Sigmoid colon (tissue), 7 donors: ENCODE results near the gene AMD1. TPM values are rescaled to one million over a fixed set of nuclear protein-coding genes. Genes with fewer than 3 reads are reported as not detected.

ENCODE experiments used
- DNase-seq: peaks from one replicate; pipeline ENCODE4 v3.0.0-alpha.2; 2019
- H3K27ac ChIP-seq, 4 donors: fragments of 200-600 bp; sonication (generic); one replicate each; pipeline ENCODE4 v1.5.1; 2016 to 2019; ENCODE audit warnings: mild to moderate bottlenecking in 1 of 4
- H3K27me3 ChIP-seq, 3 donors: fragments of 200-600 bp; sonication (generic); one replicate each; pipeline ENCODE4 v1.5.1; 2019; ENCODE audit warnings: mild to moderate bottlenecking in 1 of 3
- H3K36me3 ChIP-seq, 4 donors: fragments of 200-600 bp; sonication (generic); one replicate each; pipeline ENCODE4 v1.5.1; 2016 to 2019
- H3K4me1 ChIP-seq, 4 donors: fragments of 200-600 bp; sonication (generic); one replicate each; pipeline ENCODE4 v1.5.1; 2017 to 2019
- H3K4me3 ChIP-seq, 4 donors: fragments of 200-600 bp; sonication (generic); one replicate each; pipeline ENCODE4 v1.5.1; 2017 to 2019; ENCODE audit warnings: mild to moderate bottlenecking in 2 of 4, moderate library complexity in 1 of 4
- H3K9me3 ChIP-seq, 4 donors: fragments of 200-600 bp in 3 of 4; sonication (generic) in 3 of 4; one replicate each; pipeline versions ENCODE4 v1.5.1 to v1.6.1; 2013 to 2019
- CTCF ChIP-seq, 4 experiments: fragments of 450-650 bp in 3 of 4; fragments of 200-600 bp in 1 of 4; IDR thresholded peaks; one replicate each; pipeline ENCODE4 v1.5.1; 2016 to 2019; ENCODE audit warnings: antibody characterized with exemption in 4 of 4, mild to moderate bottlenecking in 3 of 4, moderate library complexity in 2 of 4
- EP300 ChIP-seq, 4 donors: sonication (generic); formaldehyde crosslinking; IDR thresholded peaks; one replicate each; pipeline ENCODE4 v1.6.1; 2017; ENCODE audit warnings: antibody characterized with exemption in 4 of 4
- POLR2A ChIP-seq, 2 donors: fragments of 450-650 bp; IDR thresholded peaks; one replicate each; pipeline ENCODE4 v1.6.1; 2016; ENCODE audit warnings: antibody characterized with exemption in 2 of 2, mild to moderate bottlenecking in 2 of 2, moderate library complexity in 2 of 2
- POLR2AphosphoS5 ChIP-seq, 4 donors: sonication (generic); formaldehyde crosslinking; IDR thresholded peaks; one replicate each; pipeline ENCODE4 v1.6.1; 2017; ENCODE audit warnings: antibody characterized with exemption in 4 of 4
- WGBS, 2 donors: extraction: QIAGEN DNeasy Blood & Tissue Kit; methylation state at CpG; one replicate each; pipeline ENCODE4 v1.1.7; 2013; 5-methylcytosine and 5-hydroxymethylcytosine counted together
- intact Hi-C: fragments of 100-400 bp; cut with DNase I; formaldehyde crosslinking; loops from one replicate; pipeline ENCODE4 v1.15.1; 2023
- polyA plus RNA-seq, 3 donors: library from polyadenylated mRNA; stranded (reverse); fragments of 200-250 nt; gene quantifications; one replicate each; pipeline ENCODE4 v1.2.3, GENCODE V29; 2013
- total RNA-seq, 4 donors: library from RNA; depleted of rRNA; stranded (reverse); fragments of >200 nt; gene quantifications; one replicate each; pipeline ENCODE4 v1.1.0, GENCODE V29; 2016
- donor health status: healthy with polysubstance abuse.
- donor health status: Bipolar disorder and iron deficiency.
- donor health status: healthy.

Gene AMD1
- total and polyA plus RNA-seq, 7 donors = 44.6 to 74.2 (median 64.7) TPM

GRCh38 chr6:110881546-110882273 is 7.1 kb downstream of the AMD1 start:
- Histone ChIP-seq H3K36me3 (no peaks in the 10 kb centered on the region), H3K27me3 (no peaks in the 10 kb centered on the region), H3K9me3 (no peaks in the 10 kb centered on the region), H3K4me3 (no peak overlapping the region), H3K27ac (no peak overlapping the region), H3K4me1 (peaks cover 0 to 84% (median 67%) of the 10 kb centered on the region in 4 donors)
- WGBS, 2 donors = 69 to 74% methylated on average over 9 of the region's 9 CpGs
- TF ChIP-seq POLR2A (IDR thresholded peaks at IDR 0.05) = no peak
- TF ChIP-seq EP300 (IDR thresholded peaks at IDR 0.05) = no peak
- no peak for TF ChIP-seq POLR2AphosphoS5 (IDR thresholded peaks at IDR 0.05)
- intact Hi-C loops = no loop called here
- DNase-seq = no peak

- 40 to 68% methylated on average over 1 of the region's 1 CpG for WGBS, 2 donors
- intact Hi-C loops = no loop called here
- TF ChIP-seq CTCF (IDR thresholded peaks at IDR 0.05) (no peak), EP300 (IDR thresholded peaks at IDR 0.05) (no peak), POLR2AphosphoS5 (IDR thresholded peaks at IDR 0.05) (no peak), POLR2A (IDR thresholded peaks at IDR 0.05) (no peak)
- DNase-seq = no peak
- Histone ChIP-seq H3K27me3 (no peaks in the 10 kb centered on the region), H3K4me1 (peaks cover 0 to 79% (median 62%) of the 10 kb centered on the region in 4 donors), H3K27ac (no peak overlapping the region), H3K36me3 (no peaks in the 10 kb centered on the region), H3K9me3 (no peaks in the 10 kb centered on the region), H3K4me3 (no peak overlapping the region)
Observed at GRCh38 chr6:110882274-110882619, 7.7 kb downstream of the AMD1 start.

- 65 to 85% methylated on average over 2 of the region's 2 CpGs for WGBS, 2 donors
- intact Hi-C loops = no loop called here
- DNase-seq = no peak
- peaks cover 0 to 72% (median 57%) of the 10 kb centered on the region in 4 donors for H3K4me1 ChIP-seq
- H3K36me3 ChIP-seq = no peaks in the 10 kb centered on the region
- H3K27ac ChIP-seq = no peak overlapping the region
- no peaks in the 10 kb centered on the region for H3K9me3 ChIP-seq
- no peak for TF ChIP-seq CTCF (IDR thresholded peaks at IDR 0.05)
- TF ChIP-seq POLR2A (IDR thresholded peaks at IDR 0.05) = no peak
- TF ChIP-seq EP300 (IDR thresholded peaks at IDR 0.05) = no peak
- TF ChIP-seq POLR2AphosphoS5 (IDR thresholded peaks at IDR 0.05) = no peak
- H3K27me3 ChIP-seq = no peaks in the 10 kb centered on the region
- H3K4me3 ChIP-seq = no peak overlapping the region
Observed at GRCh38 chr6:110882824-110883554, 8.4 kb downstream of the AMD1 start.

- Histone ChIP-seq H3K9me3 (no peaks in the 10 kb centered on the region), H3K4me1 (peaks cover 0 to 65% (median 50%) of the 10 kb centered on the region in 4 donors), H3K4me3 (no peak overlapping the region), H3K27ac (no peak overlapping the region), H3K27me3 (no peaks in the 10 kb centered on the region), H3K36me3 (no peaks in the 10 kb centered on the region)
- intact Hi-C loops = no loop called here
- TF ChIP-seq CTCF (IDR thresholded peaks at IDR 0.05) = no peak
- no peak for TF ChIP-seq EP300 (IDR thresholded peaks at IDR 0.05)
- TF ChIP-seq POLR2AphosphoS5 (IDR thresholded peaks at IDR 0.05) = no peak
- TF ChIP-seq POLR2A (IDR thresholded peaks at IDR 0.05) = no peak
- 79 to 94% methylated on average over 3 of the region's 3 CpGs for WGBS, 2 donors
- DNase-seq = no peak
Observed at GRCh38 chr6:110884321-110884720, 9.7 kb downstream of the AMD1 start.

- peaks cover 0 to 9% (median 4%) of the 10 kb centered on the region in 4 donors for H3K36me3 ChIP-seq
- intact Hi-C loops = no loop called here
- WGBS, 2 donors = 88 to 94% methylated on average over 4 of the region's 4 CpGs
- H3K4me1 ChIP-seq = peaks cover 0 to 56% (median 38%) of the 10 kb centered on the region in 4 donors
- TF ChIP-seq POLR2AphosphoS5 (IDR thresholded peaks at IDR 0.05) (no peak), CTCF (IDR thresholded peaks at IDR 0.05) (no peak), POLR2A (IDR thresholded peaks at IDR 0.05) (no peak), EP300 (IDR thresholded peaks at IDR 0.05) (no peak)
- H3K27ac ChIP-seq = no peak overlapping the region
- no peak overlapping the region for H3K4me3 ChIP-seq
- no peaks in the 10 kb centered on the region for H3K27me3 ChIP-seq
- no peak for DNase-seq
- H3K9me3 ChIP-seq = no peaks in the 10 kb centered on the region
Observed at GRCh38 chr6:110885526-110885925, 10.9 kb downstream of the AMD1 start.
